ENCODE measurements around the gene C18orf63.

Gene C18orf63

DNA sequence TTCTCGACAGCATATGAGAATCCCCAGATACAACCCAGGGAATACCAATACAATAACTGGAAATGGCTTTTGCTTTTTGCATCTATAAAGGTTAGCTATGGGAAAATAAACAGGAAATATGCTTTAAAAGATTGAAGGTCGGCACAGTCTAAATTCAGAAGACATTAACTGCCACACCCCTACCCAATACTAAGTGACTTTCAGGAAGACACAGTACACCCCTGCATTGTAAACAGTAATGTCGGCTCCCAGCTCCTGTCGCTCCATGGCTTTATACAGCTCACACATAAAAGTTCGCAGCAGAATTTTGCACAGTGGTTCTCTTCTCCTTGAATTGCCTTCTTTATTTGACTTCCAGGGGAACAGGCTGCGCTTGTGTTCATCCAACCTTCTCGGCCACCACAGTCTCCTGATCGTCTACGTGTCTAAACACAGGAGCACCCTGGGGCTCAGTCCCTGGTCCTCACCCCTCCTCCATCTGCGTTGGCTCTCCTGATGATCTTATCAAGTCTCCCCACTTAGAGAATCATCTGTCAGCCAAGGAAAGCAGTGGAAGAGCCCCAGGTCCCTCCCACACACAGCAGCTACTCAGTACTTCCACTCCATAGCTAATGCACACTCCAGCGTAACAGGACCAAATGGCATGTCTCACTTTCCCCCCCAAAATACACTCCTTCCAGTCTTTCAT, 46.6 kb upstream of the C18orf63 start:
- no peaks in the 10 kb centered on the region for H4K20me1 ChIP-seq (ENCODE audit: insufficient read depth, low read length, poor library complexity, severe bottlenecking)
- H3K4me3 ChIP-seq (ENCODE audit: low read length, poor library complexity, severe bottlenecking), result no peak overlapping the region
- H3K9ac ChIP-seq (ENCODE audit: low read depth, low read length, poor library complexity, severe bottlenecking), result no peak overlapping the region
- no peaks in the 10 kb centered on the region for H3K9me2 ChIP-seq (replicated peaks; ENCODE audit: low read depth, low read length)
- H3K4me2 ChIP-seq (ENCODE audit: low read depth, low read length, poor library complexity, severe bottlenecking), result no peak overlapping the region
- no peak overlapping the region for H2AFZ ChIP-seq (ENCODE audit: low read length)
- H3K27me3 ChIP-seq (ENCODE audit: insufficient read depth, low read length, poor library complexity, severe bottlenecking), result no peaks in the 10 kb centered on the region
- H3F3A ChIP-seq (ENCODE audit: low read depth), result no peaks in the 10 kb centered on the region
- H3K79me2 ChIP-seq (ENCODE audit: insufficient read depth, low read length), result peaks cover 3% of the 10 kb centered on the region; the same call in 1 of the 2 replicates
- H3K9me3 ChIP-seq (ENCODE audit: insufficient read depth, low read depth, low read length), result no peaks in the 10 kb centered on the region
- H3K4me1 ChIP-seq (ENCODE audit: insufficient read depth, low read length, poor library complexity, severe bottlenecking), result no peaks in the 10 kb centered on the region
- TF ChIP-seq CTCF (conservative IDR thresholded peaks at IDR 0.05; ENCODE audit: low read length) (no peak), EZH2phosphoT487 (IDR thresholded peaks at IDR 0.05; ENCODE audit: borderline replicate concordance) (no peak)
- peaks cover 6% of the 10 kb centered on the region; the same call in 1 of the 2 replicates for H3K36me3 ChIP-seq (ENCODE audit: insufficient read depth, low read length)

DNA sequence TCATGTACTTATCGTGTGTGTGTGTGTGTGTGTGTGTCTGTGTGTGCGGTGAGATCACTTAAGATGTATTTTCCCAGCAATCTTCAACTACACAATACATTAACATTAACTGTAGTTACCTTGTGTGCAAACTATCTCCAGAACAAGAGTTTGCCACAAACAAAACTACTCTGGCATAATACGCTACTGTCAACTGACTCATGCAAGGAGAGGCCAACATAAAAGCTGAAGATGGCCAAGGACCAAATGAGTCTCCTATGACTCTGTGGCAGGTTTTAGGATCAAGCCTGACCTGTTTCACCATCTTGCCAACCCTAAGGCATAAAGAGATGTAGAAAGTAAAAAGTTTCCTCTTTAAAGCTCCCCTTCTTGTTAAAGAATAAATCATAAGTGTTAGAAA, 44.0 kb upstream of the C18orf63 start:
- Histone ChIP-seq H3K27me3 (ENCODE audit: insufficient read depth, low read length, poor library complexity, severe bottlenecking) (no peaks in the 10 kb centered on the region), H3K9me2 (replicated peaks; ENCODE audit: low read depth, low read length) (no peaks in the 10 kb centered on the region), H3K36me3 (ENCODE audit: insufficient read depth, low read length) (no peaks in the 10 kb centered on the region), H3K4me2 (ENCODE audit: low read depth, low read length, poor library complexity, severe bottlenecking) (no peak overlapping the region), H3K79me2 (ENCODE audit: insufficient read depth, low read length) (peaks cover 11% of the 10 kb centered on the region; the same call in 1 of the 2 replicates), H3F3A (ENCODE audit: low read depth) (no peaks in the 10 kb centered on the region), H3K4me1 (ENCODE audit: insufficient read depth, low read length, poor library complexity, severe bottlenecking) (no peaks in the 10 kb centered on the region), H4K20me1 (ENCODE audit: insufficient read depth, low read length, poor library complexity, severe bottlenecking) (no peaks in the 10 kb centered on the region), H2AFZ (ENCODE audit: low read length) (no peak overlapping the region), H3K9ac (ENCODE audit: low read depth, low read length, poor library complexity, severe bottlenecking) (no peak overlapping the region), H3K4me3 (ENCODE audit: low read length, poor library complexity, severe bottlenecking) (no peak overlapping the region), H3K9me3 (ENCODE audit: insufficient read depth, low read depth, low read length) (no peaks in the 10 kb centered on the region)
- no peak for TF ChIP-seq EZH2phosphoT487 (IDR thresholded peaks at IDR 0.05; ENCODE audit: borderline replicate concordance)
- no peak for TF ChIP-seq CTCF (conservative IDR thresholded peaks at IDR 0.05; ENCODE audit: low read length)

GRCh38 chr18:74273394-74273793, 42.2 kb upstream of the C18orf63 start:
- TF ChIP-seq CTCF (conservative IDR thresholded peaks at IDR 0.05; ENCODE audit: low read length), result no peak
- no peak for TF ChIP-seq EZH2phosphoT487 (IDR thresholded peaks at IDR 0.05; ENCODE audit: borderline replicate concordance)
- Histone ChIP-seq H3K9me2 (replicated peaks; ENCODE audit: low read depth, low read length) (no peaks in the 10 kb centered on the region), H3K9me3 (ENCODE audit: insufficient read depth, low read depth, low read length) (no peaks in the 10 kb centered on the region), H4K20me1 (ENCODE audit: insufficient read depth, low read length, poor library complexity, severe bottlenecking) (no peaks in the 10 kb centered on the region), H3K9ac (ENCODE audit: low read depth, low read length, poor library complexity, severe bottlenecking) (no peak overlapping the region), H3K27me3 (ENCODE audit: insufficient read depth, low read length, poor library complexity, severe bottlenecking) (no peaks in the 10 kb centered on the region), H3K4me1 (ENCODE audit: insufficient read depth, low read length, poor library complexity, severe bottlenecking) (no peaks in the 10 kb centered on the region), H3K4me2 (ENCODE audit: low read depth, low read length, poor library complexity, severe bottlenecking) (no peak overlapping the region), H3K36me3 (ENCODE audit: insufficient read depth, low read length) (no peaks in the 10 kb centered on the region), H2AFZ (ENCODE audit: low read length) (no peak overlapping the region), H3K4me3 (ENCODE audit: low read length, poor library complexity, severe bottlenecking) (no peak overlapping the region), H3K79me2 (ENCODE audit: insufficient read depth, low read length) (peaks cover 14% of the 10 kb centered on the region; the same call in 1 of the 2 replicates), H3F3A (ENCODE audit: low read depth) (no peaks in the 10 kb centered on the region)
